GM21576 (cell line): ENCODE data around the gene ABHD14A.
A peak's percentile ranks its signal among the peaks of the same experiment; 100 is the strongest.

Source experiments
- ATAC-seq: cut with Tn5 transposase; IDR thresholded peaks from one replicate; pipeline ENCODE4 v1.9.1; 2021; ENCODE audit warnings: mild to moderate bottlenecking, moderate library complexity; ENCODE audit not compliant: unreplicated experiment

Gene ABHD14A

GRCh38 chr3:52013802-52014598 lies 39.1 kb downstream of the ABHD14A start:
- ATAC-seq: no peak

- ATAC-seq: no peak
Measured at GRCh38 chr3:52014613-52015012, 39.7 kb downstream of the ABHD14A start.

GRCh38 chr3:52015438-52016228 lies 40.8 kb downstream of the ABHD14A start:
- ATAC-seq: no peak

GRCh38 chr3:52017586-52017985 lies 42.7 kb downstream of the ABHD14A start:
- ATAC-seq: no peak

- ATAC-seq: no peak
Measured at GRCh38 chr3:52018319-52019000, 43.6 kb downstream of the ABHD14A start.

GRCh38 chr3:52019352-52020080 lies 44.7 kb downstream of the ABHD14A start:
- no peak for ATAC-seq

GRCh38 chr3:52020796-52021195 lies 45.9 kb downstream of the ABHD14A start:
- ATAC-seq: no peak

GRCh38 chr3:52021489-52022268 lies 46.8 kb downstream of the ABHD14A start:
- no peak for ATAC-seq

- no peak for ATAC-seq
Measured at GRCh38 chr3:52022323-52023100, 47.6 kb downstream of the ABHD14A start.

- no peak for ATAC-seq
Measured at GRCh38 chr3:52023101-52023770, 48.4 kb downstream of the ABHD14A start.

GRCh38 chr3:52023860-52024764 lies 49.2 kb downstream of the ABHD14A start:
- peak; percentile 64 for ATAC-seq

- no peak for ATAC-seq
Measured at GRCh38 chr3:52024765-52025452, 50.0 kb downstream of the ABHD14A start.

- ATAC-seq: no peak
Measured at GRCh38 chr3:52025453-52025852, 50.6 kb downstream of the ABHD14A start.

- no peak for ATAC-seq
Measured at GRCh38 chr3:52026041-52026440, 51.2 kb downstream of the ABHD14A start.

GRCh38 chr3:52028572-52028971 lies 53.7 kb downstream of the ABHD14A start:
- no peak for ATAC-seq

- ATAC-seq: no peak
Measured at GRCh38 chr3:52029053-52029452, 54.2 kb downstream of the ABHD14A start.

GRCh38 chr3:52029535-52029934 lies 54.7 kb downstream of the ABHD14A start:
- no peak for ATAC-seq
